Endometrium (tissue), 2 donors: ENCODE results near the gene QRICH1.

Source experiments
- FAIRE-seq: peaks from 2 replicates; lab custom pipeline; 2012; peaks lifted over from hg19 to GRCh38; lab: Jason Lieb, UNC
- donor health status: control.
- donor health status: control.

Gene QRICH1

DNA sequence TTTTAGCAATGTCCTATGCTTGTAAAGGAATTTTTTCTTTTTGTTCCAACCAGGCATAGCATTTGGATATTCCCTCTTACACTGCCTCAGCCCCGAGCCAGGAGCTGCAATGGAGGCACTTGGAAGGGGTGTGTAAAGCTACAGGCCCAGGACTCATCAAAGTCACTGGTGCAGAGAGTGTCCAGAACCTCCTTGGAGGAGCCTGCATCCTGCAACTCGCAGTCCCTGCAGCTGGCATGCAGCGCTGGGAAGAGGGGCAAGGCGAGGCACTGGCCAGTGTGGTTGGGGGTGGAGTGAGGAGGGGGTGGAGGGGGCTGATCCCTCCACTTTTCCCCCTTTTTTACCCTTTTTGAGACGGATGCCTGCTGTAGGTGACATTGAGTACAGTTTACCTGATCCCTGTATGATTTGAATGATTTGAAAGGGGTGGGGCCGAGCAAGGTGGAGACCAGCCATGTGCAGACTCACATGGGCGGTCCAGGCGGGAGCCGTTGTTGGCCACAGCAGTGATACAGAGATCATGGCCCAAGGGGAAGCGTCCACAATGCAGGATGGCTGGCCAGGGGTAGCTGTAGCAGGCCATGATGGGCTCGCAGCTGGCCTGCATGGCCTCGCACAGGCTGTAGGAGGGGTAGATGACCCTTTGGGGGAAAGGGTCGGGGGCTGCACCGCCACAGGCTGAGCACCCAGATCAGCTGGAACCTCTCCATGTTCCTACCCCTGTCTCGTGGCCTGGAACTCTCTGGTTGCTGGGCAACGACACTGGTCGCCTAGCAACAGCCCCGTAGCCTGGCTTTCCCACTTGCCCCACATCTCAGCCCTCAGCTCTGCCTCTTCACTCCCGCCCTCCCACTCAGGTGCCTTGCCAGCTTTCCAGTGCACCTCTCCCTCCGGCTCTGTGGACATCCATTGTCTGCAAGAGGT is 95.9 kb downstream of the QRICH1 start:
- no peak for FAIRE-seq

DNA sequence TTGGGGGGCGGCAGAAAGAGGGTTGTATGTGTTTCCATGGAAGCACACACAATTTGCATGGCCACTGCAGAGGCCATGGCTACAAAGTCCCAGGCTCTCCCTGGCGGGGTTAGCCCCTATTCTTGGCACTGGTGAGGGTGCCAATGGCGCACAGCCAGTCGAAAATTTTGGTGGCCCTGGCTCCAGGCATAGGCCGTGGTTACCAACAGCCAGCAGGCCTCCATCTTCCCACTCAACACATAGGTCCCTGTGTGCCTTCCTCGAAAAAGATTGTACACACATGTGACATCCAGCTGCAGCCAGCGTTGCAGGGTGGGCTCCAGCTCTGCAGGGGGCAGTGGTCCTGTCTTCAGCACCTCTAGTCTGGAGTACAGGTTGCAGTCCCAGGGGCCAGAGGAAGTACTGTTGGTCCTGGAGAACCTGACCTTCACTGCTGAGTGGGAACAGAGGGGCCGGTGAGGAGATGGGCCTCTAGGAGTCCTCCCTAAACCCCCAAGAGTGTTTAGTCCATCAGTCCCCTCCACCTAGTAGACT is 96.7 kb downstream of the QRICH1 start:
- no peak for FAIRE-seq

DNA sequence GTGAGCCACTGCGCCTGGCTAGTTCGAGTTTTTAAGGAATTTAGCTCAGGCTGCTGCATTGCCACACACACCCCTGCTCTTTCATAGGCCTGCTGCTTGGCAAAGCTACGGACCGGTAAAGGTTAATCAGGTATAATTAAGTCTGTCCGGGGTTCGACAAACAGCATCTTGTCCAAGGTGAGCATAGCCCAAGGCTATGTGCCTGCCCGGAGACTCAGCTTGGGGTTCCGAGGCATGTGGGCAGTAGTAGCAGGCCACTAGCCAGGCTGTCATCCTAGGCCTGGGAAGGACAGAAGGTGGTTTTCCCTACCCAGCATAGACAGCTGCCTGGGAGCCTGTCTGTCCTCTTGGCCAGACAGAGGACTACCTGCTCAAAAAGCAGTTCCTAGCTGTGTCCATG is 97.2 kb downstream of the QRICH1 start:
- no peak for FAIRE-seq

DNA sequence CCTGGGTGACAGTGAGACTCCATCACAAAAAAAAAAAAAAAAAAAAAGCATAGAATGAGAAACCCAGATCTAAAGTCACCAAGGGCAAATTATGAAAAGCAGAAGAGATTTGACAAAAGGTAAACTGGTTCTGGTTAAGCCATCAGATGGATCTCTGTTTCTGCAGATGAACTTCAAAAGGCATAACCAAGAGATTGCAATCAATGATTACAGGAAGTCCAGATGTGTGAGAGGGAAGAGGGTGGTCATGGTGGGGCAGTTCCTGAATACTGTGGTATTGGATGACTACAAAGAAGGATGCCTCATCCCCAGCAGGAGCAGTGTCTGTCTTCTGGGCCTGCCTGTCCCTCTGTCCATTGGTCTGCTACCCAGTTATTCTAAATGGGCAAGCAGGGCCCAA is 100.0 kb downstream of the QRICH1 start:
- FAIRE-seq = no peak

DNA sequence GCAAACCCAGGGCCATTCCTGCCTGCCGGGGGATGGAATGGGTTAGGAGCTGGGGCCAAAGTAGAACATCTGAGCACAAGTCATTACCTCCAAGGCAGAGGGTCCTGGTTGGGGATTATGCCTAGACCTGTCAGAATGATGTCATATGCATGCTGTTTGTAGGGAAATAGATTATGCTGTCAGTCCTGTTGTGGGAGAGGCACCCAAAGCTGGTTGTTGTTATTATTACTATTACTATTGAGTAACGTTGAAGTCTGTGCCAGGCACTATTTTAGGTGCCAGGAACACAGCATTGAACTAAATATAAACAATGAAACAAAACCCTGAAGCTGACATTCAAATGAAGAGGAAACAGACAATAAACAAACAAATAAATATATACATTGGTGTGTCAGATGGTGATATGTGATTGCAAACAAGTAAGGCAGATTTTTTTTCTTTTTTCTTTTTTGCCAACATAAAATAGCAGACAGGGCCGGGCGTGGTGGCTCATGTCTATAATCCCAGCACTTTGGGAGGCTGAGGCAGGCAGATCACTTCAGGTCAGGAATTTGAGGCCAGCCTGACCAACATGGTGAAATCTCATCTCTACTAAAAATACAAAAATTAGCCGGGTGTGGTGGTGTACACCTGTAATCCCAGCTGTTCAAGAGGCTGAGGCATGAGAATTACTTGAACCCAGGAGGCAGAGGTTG is 101.9 kb downstream of the QRICH1 start:
- no peak for FAIRE-seq

DNA sequence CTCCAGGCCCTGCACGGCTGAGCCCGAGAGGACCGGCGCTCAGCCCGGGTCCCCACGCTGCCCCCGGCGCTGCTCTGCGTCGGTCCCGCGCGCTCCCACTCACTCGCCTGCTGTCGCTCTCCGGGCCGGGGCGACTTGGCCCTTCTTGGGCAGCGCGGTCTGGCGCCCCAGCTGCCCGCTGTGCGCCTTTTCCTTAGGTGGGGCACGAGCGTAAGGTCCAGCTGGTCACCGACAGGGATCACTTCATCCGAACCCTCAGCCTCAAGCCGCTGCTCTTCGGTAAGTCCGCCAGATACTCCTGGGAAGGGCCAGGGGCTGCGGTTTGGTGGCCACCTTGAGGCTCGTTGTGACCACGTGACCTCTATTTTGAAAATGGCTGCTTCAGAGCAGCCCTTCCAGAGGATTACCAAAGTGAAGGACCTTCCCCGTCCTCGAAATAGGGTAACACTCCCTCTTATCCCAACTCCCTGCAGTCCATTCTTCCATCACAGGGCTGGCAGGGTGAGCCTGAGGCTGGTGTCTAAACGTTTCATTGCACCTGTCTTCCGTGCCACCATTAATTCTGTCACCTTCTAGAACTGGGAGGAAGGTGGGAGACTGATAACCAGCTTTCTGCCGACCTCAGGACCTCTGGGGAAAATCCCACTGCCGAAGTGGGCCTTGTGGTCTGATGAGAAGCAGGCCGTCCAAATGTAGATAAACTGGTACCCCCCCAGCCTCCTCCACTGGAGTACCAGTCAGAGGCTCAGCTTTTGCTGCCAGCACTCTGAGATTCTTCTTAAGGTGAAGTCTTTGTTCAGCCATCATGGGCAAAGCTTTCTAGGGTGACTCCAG is 103.0 kb downstream of the QRICH1 start:
- FAIRE-seq = no peak

DNA sequence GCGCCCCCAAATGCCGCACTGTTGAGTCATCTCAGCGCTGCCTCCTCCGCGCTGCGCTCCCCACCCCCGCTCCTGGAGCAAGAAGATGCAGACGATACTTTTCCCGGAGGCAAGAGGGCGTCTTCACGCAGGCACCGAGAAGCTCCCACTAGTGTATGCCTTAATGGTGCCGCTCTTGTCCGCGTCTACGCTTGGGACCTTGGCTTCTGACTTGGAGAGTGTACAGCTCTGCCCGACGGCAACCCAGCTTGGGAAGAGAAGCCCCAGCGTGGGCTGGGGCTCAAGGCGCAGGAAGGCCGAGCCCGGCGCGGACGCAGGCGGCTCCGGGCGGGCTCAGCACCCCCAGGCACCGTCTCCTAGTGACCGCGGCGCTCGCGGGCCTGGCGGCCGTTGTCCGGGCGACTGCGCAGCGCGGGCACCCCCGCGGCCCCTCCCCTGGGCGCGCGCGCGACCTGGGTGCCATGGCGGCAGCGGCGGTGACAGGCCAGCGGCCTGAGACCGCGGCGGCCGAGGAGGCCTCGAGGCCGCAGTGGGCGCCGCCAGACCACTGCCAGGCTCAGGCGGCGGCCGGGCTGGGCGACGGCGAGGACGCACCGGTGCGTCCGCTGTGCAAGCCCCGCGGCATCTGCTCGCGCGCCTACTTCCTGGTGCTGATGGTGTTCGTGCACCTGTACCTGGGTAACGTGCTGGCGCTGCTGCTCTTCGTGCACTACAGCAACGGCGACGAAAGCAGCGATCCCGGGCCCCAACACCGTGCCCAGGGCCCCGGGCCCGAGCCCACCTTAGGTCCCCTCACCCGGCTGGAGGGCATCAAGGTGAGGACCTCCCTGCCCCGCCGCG is 103.9 kb downstream of the QRICH1 start, which contains the start of gene P4HTM:
P4HTM (plus strand) TSS at position 446 of the 840 bp plus-strand sequence; CDS start at position 462, 16 bp downstream.
- FAIRE-seq = peak; percentile 69

DNA sequence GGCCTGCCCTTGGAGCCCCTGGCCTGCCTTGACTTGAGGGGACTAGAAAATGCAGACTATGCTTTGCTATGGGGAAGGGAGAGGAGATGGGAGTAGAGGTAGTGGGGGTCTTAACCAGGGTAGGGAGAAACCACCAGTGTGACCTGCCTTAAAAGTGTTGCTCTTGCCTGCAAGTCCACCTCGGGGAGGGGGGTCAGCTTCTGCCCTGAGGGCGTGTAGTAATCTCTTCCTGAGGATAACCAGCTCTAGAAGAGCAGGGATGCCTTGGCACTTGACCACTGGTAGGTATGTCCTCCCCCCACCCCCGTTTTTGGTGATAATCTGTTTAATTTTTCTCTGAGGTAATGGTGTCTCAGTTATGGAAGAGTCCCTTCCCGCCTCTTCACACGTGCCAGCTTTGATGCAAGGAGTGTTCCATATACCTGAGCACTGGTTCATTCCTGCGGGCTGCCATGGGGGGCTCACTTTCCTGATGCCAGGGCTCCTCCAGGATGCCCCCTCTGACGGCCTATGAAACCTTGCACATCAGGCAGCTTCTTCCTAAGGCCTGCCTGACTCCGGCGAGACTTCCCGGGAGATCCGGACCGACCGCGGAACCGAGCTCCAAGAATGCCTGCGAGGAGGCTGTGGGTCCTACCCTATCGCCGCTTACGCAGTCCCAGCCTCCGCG is 104.6 kb downstream of the QRICH1 start:
- FAIRE-seq = no peak

DNA sequence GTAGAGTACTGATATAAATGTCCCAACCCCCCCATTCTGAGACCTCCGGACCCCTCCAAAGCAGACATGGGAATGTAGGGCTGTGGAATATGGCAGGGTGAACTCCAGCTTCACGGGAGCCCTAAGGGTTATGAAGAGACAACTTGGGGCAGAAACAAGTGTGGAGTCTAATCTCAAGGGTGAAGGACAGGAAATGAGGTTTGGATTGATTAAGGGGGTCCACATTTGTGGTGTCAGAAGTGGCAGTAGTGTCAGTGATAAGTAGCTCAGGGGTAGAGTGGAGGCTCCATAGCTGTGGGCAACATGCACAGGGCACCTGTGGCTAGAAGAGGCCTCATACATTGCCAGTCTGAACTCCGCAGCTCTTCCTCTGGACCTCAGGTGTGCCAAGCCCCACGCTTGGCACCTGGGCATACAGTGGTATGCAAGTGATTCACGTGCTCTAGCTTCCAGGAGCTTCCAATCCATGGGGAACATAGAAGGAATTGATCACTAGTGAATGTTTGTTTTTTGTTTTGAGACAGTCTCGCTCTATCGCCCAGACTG is 108.0 kb downstream of the QRICH1 start:
- FAIRE-seq = no peak

DNA sequence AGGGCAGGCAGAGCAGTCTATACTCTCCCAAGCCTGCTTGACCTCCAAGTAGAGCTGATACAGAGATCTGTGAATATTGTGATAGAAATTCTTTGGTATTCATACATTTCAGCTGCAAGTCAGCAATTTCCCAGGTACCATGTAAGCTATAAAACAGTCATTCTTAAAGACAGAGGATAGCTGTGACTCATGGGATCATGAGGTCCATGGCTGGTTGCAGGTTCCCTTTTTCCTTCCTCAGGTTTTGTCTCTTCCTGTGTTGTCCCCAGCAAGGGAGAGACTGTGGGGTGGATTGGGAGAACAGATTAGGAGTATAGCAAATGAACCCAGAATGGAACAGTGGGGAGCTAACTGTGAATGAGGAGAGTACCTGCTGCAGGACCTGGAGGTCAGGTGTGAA is 109.2 kb downstream of the QRICH1 start:
- FAIRE-seq = no peak

DNA sequence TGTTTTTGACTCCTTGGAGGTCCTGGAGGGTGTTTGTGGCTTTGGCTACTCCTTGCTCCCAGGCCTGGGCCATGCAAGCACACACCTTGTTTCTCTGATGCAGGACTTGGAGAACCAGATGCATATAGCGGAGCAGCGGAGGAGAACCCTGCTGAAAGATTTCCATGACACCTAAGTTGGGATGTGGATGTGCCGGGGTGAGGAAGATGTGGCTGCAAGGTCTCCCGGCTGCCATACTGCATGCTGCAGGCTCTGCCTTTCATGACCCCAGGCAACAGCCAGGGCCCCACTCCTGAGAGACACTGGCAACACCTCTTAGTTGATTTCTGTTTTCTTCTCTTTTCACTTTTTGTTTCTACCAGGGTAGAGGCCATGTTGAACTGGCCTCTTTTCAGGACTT is 110.8 kb downstream of the QRICH1 start:
- FAIRE-seq = no peak

DNA sequence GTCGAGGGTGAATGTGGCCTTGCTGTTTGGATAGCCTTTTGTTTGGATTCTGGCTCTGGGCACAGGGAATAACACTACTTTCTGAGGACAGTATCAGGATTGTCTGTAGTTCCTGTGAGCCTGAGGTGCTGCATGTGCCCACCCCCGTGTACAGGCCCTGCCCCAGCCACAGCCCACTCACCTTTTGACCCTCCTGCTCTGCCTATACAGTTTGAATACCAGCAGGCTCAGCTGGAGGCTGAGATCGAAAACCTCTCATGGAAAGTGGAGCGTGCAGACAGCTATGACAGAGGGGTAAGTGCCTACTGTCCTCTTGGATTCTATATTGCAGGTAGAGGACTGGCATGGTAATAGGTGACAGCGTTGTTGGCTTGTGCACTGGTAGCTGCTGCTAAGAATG is 111.2 kb downstream of the QRICH1 start:
- FAIRE-seq = no peak

DNA sequence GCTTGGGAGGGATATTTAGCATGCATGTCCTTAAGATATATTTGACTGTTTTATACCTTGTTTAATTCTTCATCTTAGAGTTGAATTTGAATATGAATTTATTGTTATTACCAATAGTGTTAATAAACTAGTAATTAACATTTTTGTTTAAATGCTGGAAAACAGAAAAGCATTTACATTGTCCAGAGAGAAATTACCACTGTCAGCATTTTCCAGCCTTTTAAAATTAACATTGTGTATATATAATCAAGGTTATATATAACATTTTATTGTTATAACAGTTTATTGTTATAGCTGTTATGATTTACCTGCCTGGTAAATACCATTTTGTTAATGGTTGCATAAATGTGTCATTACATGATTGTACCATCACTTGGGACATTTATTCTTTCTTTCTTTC is 111.9 kb downstream of the QRICH1 start:
- FAIRE-seq = no peak

DNA sequence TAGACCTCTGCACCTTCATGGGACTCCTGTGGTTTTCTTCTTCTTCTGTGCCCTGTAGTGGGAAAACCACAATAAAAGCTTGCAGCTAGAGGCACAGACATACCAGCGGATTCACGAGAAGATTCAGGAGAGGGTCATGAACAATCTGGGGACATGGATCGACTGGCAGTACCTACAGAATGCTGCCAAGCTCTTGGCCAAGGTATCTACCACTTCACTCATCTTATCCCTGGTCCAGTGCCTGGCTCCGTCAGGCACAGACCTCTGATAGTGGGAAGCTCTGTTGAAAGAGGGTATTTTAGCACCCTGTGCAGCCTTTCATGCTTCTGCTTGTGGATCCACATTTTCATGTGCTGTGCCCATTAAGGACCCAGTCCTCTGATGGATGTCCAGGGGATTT is 113.6 kb downstream of the QRICH1 start:
- no peak for FAIRE-seq
